Vagina (tissue), 2 donors: ENCODE measurements around the gene OXER1. TPM values are rescaled to one million over a fixed set of nuclear protein-coding genes. Genes with fewer than 3 reads are reported as not detected.

ENCODE experiments used
- DNase-seq, 2 donors: peaks; one replicate each; pipeline ENCODE4 v3.0.0-alpha.2; 2017; ENCODE audit errors: extremely low spot score in 2 of 2
- H3K27ac ChIP-seq: fragments of 200-600 bp; sonication (generic); one replicate; pipeline ENCODE4 v1.5.1; 2019
- H3K27me3 ChIP-seq: fragments of 200-600 bp; sonication (generic); one replicate; pipeline ENCODE4 v1.5.1; 2019
- H3K36me3 ChIP-seq, 2 donors: fragments of 200-600 bp; sonication (generic); one replicate each; pipeline ENCODE4 v1.5.1; 2017 to 2019
- H3K4me1 ChIP-seq: fragments of 200-600 bp; sonication (generic); one replicate; pipeline ENCODE4 v1.5.1; 2019
- H3K4me3 ChIP-seq, 2 donors: fragments of 200-600 bp; sonication (generic); 1 replicate in 1 of 2; 2 replicates in 1 of 2; pipeline ENCODE4 v1.5.1; 2016 to 2019
- H3K9me3 ChIP-seq: fragments of 200-600 bp; sonication (generic); one replicate; pipeline ENCODE4 v1.5.1; 2019
- CTCF ChIP-seq, 3 experiments: fragments of 450-650 bp in 2 of 3; fragments of 200-600 bp in 1 of 3; sonication (generic) in 1 of 3; IDR thresholded peaks; one replicate each; pipeline ENCODE4 v1.5.1; 2017 to 2019; ENCODE audit warnings: antibody characterized with exemption in 3 of 3, mild to moderate bottlenecking in 2 of 3, moderate library complexity in 2 of 3
- POLR2A ChIP-seq, 2 donors: fragments of 450-650 bp; IDR thresholded peaks; one replicate each; pipeline ENCODE4 v1.6.1; 2017; ENCODE audit warnings: antibody characterized with exemption in 2 of 2, mild to moderate bottlenecking in 2 of 2, moderate library complexity in 2 of 2
- POLR2AphosphoS5 ChIP-seq, 2 donors: sonication (generic); formaldehyde crosslinking; IDR thresholded peaks; one replicate each; pipeline ENCODE4 v1.9.0; 2017; ENCODE audit warnings: antibody characterized with exemption in 2 of 2, mild to moderate bottlenecking in 2 of 2, low read depth in 1 of 2; ENCODE audit not compliant: insufficient read depth in 1 of 2
- intact Hi-C: fragments of 100-400 bp; cut with DNase I; formaldehyde crosslinking; loops from one replicate; pipeline ENCODE4 v1.15.1; 2023
- total RNA-seq: library from RNA; depleted of rRNA; stranded (reverse); fragments of >200 nt; gene quantifications from one replicate; pipeline ENCODE4 v1.2.3, GENCODE V29; 2016

The OXER1 gene
- total RNA-seq, 1 donor from 2014 or later, result 1.2 TPM

- Histone ChIP-seq H3K9me3 (no peaks in the 10 kb centered on the region), H3K36me3 (no peaks in the 10 kb centered on the region), H3K4me1 (no peaks in the 10 kb centered on the region), H3K27me3 (no peaks in the 10 kb centered on the region), H3K4me3 (no peak overlapping the region), H3K27ac (no peak overlapping the region)
- intact Hi-C loops, result no loop called here
- peak; percentile 75 to 92 for DNase-seq
- TF ChIP-seq POLR2A (IDR thresholded peaks at IDR 0.05), result no peak
- TF ChIP-seq CTCF (IDR thresholded peaks at IDR 0.05), result peak in 1 of 3 experiments; percentile 23
- no peak for TF ChIP-seq POLR2AphosphoS5 (IDR thresholded peaks at IDR 0.05; ENCODE audit: insufficient read depth in 1 of 2, low read depth in 1 of 2)
Measured at GRCh38 chr2:42770288-42771131, 6.6 kb upstream of the OXER1 start.

DNA sequence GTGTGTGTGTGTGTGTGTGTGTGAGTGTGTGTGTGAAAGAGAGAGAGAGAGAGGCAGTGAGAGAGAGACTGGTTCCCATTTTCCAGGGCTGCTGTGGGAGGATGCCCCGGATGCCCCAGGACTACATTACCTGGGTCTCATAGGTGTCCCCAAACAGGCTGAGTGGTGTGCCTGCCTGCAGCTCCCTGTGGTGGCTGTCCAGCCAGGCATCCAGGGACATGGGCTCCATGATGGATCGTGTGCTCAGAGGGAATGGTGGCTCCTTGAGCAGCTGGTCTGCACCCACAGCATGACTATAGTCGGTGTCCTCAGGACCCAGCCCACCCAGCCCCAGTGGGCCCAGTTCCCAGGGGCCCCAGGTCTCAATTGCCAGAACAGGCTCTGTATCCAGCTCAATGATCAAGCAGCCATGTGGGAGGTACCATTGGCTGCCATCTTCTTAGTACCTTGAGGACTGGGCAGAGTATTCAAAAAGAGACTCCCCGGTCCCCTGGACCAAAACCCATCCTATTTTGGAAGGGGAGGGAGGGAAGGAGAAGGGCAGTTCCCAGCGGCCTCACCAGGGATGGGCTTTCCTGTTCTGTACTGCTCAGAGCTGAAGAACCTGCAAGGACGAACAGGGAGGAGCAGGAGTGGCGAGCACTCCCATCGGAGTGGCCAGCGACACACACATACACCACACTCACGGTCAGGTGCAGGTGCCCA, 5.8 kb upstream of the OXER1 start:
- Histone ChIP-seq H3K4me3 (no peak overlapping the region), H3K9me3 (no peaks in the 10 kb centered on the region), H3K36me3 (no peaks in the 10 kb centered on the region), H3K27me3 (no peaks in the 10 kb centered on the region), H3K4me1 (no peaks in the 10 kb centered on the region), H3K27ac (no peak overlapping the region)
- TF ChIP-seq CTCF (IDR thresholded peaks at IDR 0.05) (no peak), POLR2A (IDR thresholded peaks at IDR 0.05) (no peak), POLR2AphosphoS5 (IDR thresholded peaks at IDR 0.05; ENCODE audit: insufficient read depth in 1 of 2, low read depth in 1 of 2) (no peak)
- peak in 1 of 2 donors; percentile 64 for DNase-seq
- intact Hi-C loops, result no loop called here

DNA sequence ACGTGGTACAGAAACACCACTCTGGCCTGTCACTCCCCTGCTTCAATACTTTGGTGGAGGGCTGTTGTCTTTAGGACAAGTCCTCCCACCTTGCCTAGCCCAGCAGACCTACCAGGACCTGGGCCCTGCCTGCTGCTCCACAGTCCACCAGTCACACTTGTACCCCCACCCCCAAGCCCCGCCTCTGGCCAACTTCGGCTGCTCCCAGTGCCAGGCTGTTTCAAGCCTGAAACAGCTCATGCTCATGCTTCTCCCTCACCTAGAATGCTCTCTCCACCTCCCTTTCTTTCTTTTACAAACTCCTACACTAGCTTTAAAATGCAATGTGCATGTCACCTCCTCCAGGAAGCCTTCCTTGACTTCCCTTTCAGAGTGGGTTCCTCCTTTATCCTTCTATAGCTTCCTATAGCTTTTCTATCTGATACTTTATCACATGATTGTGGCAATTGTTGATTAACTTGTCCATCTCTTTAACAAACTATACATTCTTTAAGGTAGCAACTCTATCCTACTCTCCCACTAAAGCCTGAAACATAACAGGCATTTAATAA, 4.8 kb upstream of the OXER1 start:
- no peak overlapping the region for H3K4me3 ChIP-seq
- H3K36me3 ChIP-seq, result no peaks in the 10 kb centered on the region
- no peaks in the 10 kb centered on the region for H3K27me3 ChIP-seq
- no peak overlapping the region for H3K27ac ChIP-seq
- peak in 1 of 2 donors; percentile 61 for DNase-seq
- intact Hi-C loops, result no loop called here
- H3K9me3 ChIP-seq, result no peaks in the 10 kb centered on the region
- no peaks in the 10 kb centered on the region for H3K4me1 ChIP-seq
- TF ChIP-seq POLR2AphosphoS5 (IDR thresholded peaks at IDR 0.05; ENCODE audit: insufficient read depth in 1 of 2, low read depth in 1 of 2) (no peak), POLR2A (IDR thresholded peaks at IDR 0.05) (no peak), CTCF (IDR thresholded peaks at IDR 0.05) (no peak)

DNA sequence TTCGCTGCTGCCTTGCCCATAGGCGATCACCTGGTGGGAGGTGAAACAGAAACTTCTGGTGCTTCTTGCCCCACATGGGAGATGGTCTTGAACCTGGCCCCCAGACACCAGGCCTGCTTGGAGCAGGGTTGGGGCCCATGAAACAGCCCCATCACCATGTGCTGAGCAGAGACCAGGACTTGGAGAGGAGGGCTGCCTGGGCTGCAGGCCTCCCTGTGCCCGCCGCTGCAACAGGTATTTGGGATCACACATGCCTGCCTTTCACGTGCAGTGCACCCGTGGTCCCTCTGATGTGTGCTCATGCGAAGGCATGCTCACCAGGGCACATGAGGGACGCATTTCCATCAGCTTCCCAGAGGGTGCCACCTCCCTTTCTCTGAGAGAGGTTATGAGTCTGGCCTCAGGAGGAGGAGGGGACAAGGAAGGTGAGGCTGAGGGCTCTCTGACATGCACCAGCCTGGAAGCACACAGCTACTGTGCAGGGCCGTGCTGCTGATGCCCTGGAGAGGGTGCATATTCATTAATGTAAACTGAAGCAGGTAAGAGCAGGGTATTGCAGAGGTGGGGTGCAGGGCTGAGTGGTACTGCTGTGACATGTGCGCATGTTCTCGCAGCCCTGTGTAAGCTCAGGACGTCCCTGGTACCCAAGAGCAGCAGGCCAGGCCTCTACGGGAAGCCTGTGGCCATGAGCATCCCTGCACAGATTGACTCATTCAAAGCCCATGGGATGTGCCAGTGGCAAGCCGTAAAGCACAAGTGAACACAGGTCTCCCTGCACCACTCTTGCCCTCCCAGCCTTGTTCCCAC, 4.2 kb upstream of the OXER1 start:
- Histone ChIP-seq H3K9me3 (no peaks in the 10 kb centered on the region), H3K27ac (no peak overlapping the region), H3K4me3 (no peak overlapping the region), H3K4me1 (no peaks in the 10 kb centered on the region), H3K36me3 (no peaks in the 10 kb centered on the region), H3K27me3 (no peaks in the 10 kb centered on the region)
- intact Hi-C loops, result no loop called here
- DNase-seq, result peak in 1 of 2 donors; percentile 72
- TF ChIP-seq POLR2AphosphoS5 (IDR thresholded peaks at IDR 0.05; ENCODE audit: insufficient read depth in 1 of 2, low read depth in 1 of 2) (no peak), CTCF (IDR thresholded peaks at IDR 0.05) (no peak), POLR2A (IDR thresholded peaks at IDR 0.05) (no peak)
